Measurements from ENCODE around the gene SLC11A2.

SLC11A2 gene

GRCh38 chr12:51025836-51026638 lies at the start of gene SLC11A2:
TSS of gene SLC11A2 (minus strand) at chr12:51026384. CDS start at chr12:51010728, 15,656 bp downstream.
- DNase-seq (ENCODE audit: low read depth, low spot score): peak; percentile 78

- DNase-seq (ENCODE audit: low read depth, low spot score): no peak
These were observed 49.2 kb upstream of the SLC11A2 start for GRCh38 chr12:51075390-51075789.

GRCh38 chr12:51071663-51072062 lies 45.5 kb upstream of the SLC11A2 start:
- no peak for DNase-seq (ENCODE audit: low read depth, low spot score)

- DNase-seq (ENCODE audit: low read depth, low spot score): no peak
These were observed 43.8 kb upstream of the SLC11A2 start for GRCh38 chr12:51070004-51070403.

GRCh38 chr12:51067771-51068170 lies 41.6 kb upstream of the SLC11A2 start:
- no peak for DNase-seq (ENCODE audit: low read depth, low spot score)

- DNase-seq (ENCODE audit: low read depth, low spot score): no peak
These were observed 41.0 kb upstream of the SLC11A2 start for GRCh38 chr12:51067229-51067628.

- no peak for DNase-seq (ENCODE audit: low read depth, low spot score)
These were observed 39.3 kb upstream of the SLC11A2 start for GRCh38 chr12:51065530-51065929.

- DNase-seq (ENCODE audit: low read depth, low spot score): no peak
These were observed 36.6 kb upstream of the SLC11A2 start for GRCh38 chr12:51062631-51063397.

- no peak for DNase-seq (ENCODE audit: low read depth, low spot score)
These were observed 32.9 kb upstream of the SLC11A2 start for GRCh38 chr12:51059086-51059485.

- DNase-seq (ENCODE audit: low read depth, low spot score): no peak
These were observed 30.1 kb upstream of the SLC11A2 start for GRCh38 chr12:51056242-51056641.

GRCh38 chr12:51055060-51055459 lies 28.9 kb upstream of the SLC11A2 start:
- no peak for DNase-seq (ENCODE audit: low read depth, low spot score)

GRCh38 chr12:51051787-51052186 lies 25.6 kb upstream of the SLC11A2 start:
- no peak for DNase-seq (ENCODE audit: low read depth, low spot score)

- DNase-seq (ENCODE audit: low read depth, low spot score): no peak
These were observed 23.3 kb upstream of the SLC11A2 start for GRCh38 chr12:51049525-51049924.

GRCh38 chr12:51048661-51049251 lies 22.6 kb upstream of the SLC11A2 start:
- DNase-seq (ENCODE audit: low read depth, low spot score): no peak

GRCh38 chr12:51047655-51048540 lies 21.7 kb upstream of the SLC11A2 start, which contains the start of gene LETMD1:
TSS of gene LETMD1 (plus strand) at chr12:51048327. CDS start at chr12:51048357, 30 bp downstream.
- peak; percentile 76 for DNase-seq (ENCODE audit: low read depth, low spot score)

GRCh38 chr12:51036279-51036678 lies 10.1 kb upstream of the SLC11A2 start:
- no peak for DNase-seq (ENCODE audit: low read depth, low spot score)

- no peak for DNase-seq (ENCODE audit: low read depth, low spot score)
These were observed 7.4 kb upstream of the SLC11A2 start for GRCh38 chr12:51033457-51034089.

GRCh38 chr12:51033048-51033447 lies 6.9 kb upstream of the SLC11A2 start:
- DNase-seq (ENCODE audit: low read depth, low spot score): no peak

GRCh38 chr12:51028813-51029150 lies 2.6 kb upstream of the SLC11A2 start:
- DNase-seq (ENCODE audit: low read depth, low spot score): no peak

- no peak for DNase-seq (ENCODE audit: low read depth, low spot score)
These were observed 2.1 kb upstream of the SLC11A2 start for GRCh38 chr12:51028126-51028812.
